K562 (cell line): Measurements from ENCODE around the gene MIEF2. TPM values are rescaled to one million over a fixed set of nuclear protein-coding genes. Genes with fewer than 3 reads are reported as not detected.

Source experiments
- ATAC-seq: fragments of 200-7000 bp; cut with Tn5 transposase; 3 replicates; pipeline ENCODE4 v1.9.1; 2020; ENCODE audit warnings: moderate library complexity
- BruUV-seq: library from RNA; stranded (reverse); fragments of 400-500 nt; replicated peaks from 2 replicates; lab custom pipeline; 2021; lab: Mats Ljungman, UMichigan
- CTCF ChIA-PET: fragments of 300-600 bp; formaldehyde crosslinking; extraction: SDS; loops from one replicate; lab custom pipeline; 2021; ENCODE audit warnings: low intra/inter-chr PET ratio; lab: Yijun Ruan, JAX
- POLR2A ChIA-PET: fragments of 300-600, 350-650 bp; sonication (Branson Sonifier 250); formaldehyde crosslinking; extraction: SDS; loops from one replicate; lab custom pipeline; 2021; ENCODE audit warnings: antibody characterized with exemption, inconsistent platforms; lab: Yijun Ruan, JAX
- DNase-seq, 4 experiments: peaks; one replicate each; pipeline versions ENCODE4 v3.0.0 to v3.0.0-alpha.2; 2011 to 2018; ENCODE audit warnings: low spot score in 3 of 4, mixed read lengths in 3 of 4; ENCODE audit errors: extremely low read depth in 1 of 4
- FAIRE-seq: peaks from 2 replicates; lab custom pipeline; 2011; peaks lifted over from hg19 to GRCh38; lab: Jason Lieb, UNC
- H2AFZ ChIP-seq: 2 replicates; pipeline ENCODE4 v1.6.0; 2011; ENCODE audit warnings: low read depth, low read length, control low read depth, inconsistent platforms
- H3K27ac ChIP-seq: fragments of 200-600 bp; 3 replicates; pipeline ENCODE4 v1.8.0; 2011; ENCODE audit warnings: low read depth, mild to moderate bottlenecking, control low read depth, inconsistent platforms, low read length, moderate library complexity, mixed read lengths; ENCODE audit errors: extremely low read depth
- H3K27me3 ChIP-seq, 2 experiments: fragments of 300-600 bp in 1 of 2; 2 replicates in 1 of 2; 3 replicates in 1 of 2; pipeline versions ENCODE4 v1.6.0 to v1.8.0; 2011; ENCODE audit warnings: inconsistent platforms in 2 of 2, low read length in 2 of 2, mild to moderate bottlenecking in 1 of 2, mixed read lengths in 1 of 2, moderate library complexity in 1 of 2; ENCODE audit not compliant: control insufficient read depth in 2 of 2, insufficient read depth in 2 of 2
- H3K36me3 ChIP-seq: fragments of 300-600 bp; 3 replicates; pipeline ENCODE4 v1.8.0; 2011; ENCODE audit warnings: mild to moderate bottlenecking, low read length, inconsistent platforms; ENCODE audit not compliant: control insufficient read depth, insufficient read depth
- H3K4me1 ChIP-seq, 2 experiments: fragments of 200-600 bp in 1 of 2; replicated peaks in 1 of 2; 2 replicates in 1 of 2; 3 replicates in 1 of 2; pipeline versions ENCODE4 v1.5.1 to v1.8.0; 2011; ENCODE audit warnings: inconsistent platforms in 2 of 2, low read length in 2 of 2, mild to moderate bottlenecking in 1 of 2, mixed read lengths in 1 of 2, moderate library complexity in 1 of 2; ENCODE audit not compliant: control insufficient read depth in 2 of 2, insufficient read depth in 2 of 2
- H3K4me2 ChIP-seq: 2 replicates; pipeline ENCODE4 v1.6.1; 2011; ENCODE audit warnings: low read length, control low read depth, inconsistent platforms, mixed read lengths; ENCODE audit not compliant: insufficient read depth
- H3K4me3 ChIP-seq: fragments of 200-600 bp; sonication (generic), shearing (Covaris generic); 2 replicates; pipeline ENCODE4 v1.5.1; 2016; ENCODE audit warnings: control low read depth, inconsistent platforms
- H3K79me2 ChIP-seq: fragments of 200-600 bp; 3 replicates; pipeline ENCODE4 v1.8.0; 2011; ENCODE audit warnings: low read length, inconsistent platforms; ENCODE audit not compliant: control insufficient read depth, insufficient read depth
- H3K9ac ChIP-seq, 2 experiments: 2 replicates each; pipeline versions ENCODE4 v1.6.0 to v1.6.1; 2011; ENCODE audit warnings: low read depth in 2 of 2, low read length in 2 of 2, control low read depth in 1 of 2, inconsistent platforms in 1 of 2, mild to moderate bottlenecking in 1 of 2, mixed read lengths in 1 of 2; ENCODE audit not compliant: insufficient read depth in 1 of 2
- H3K9me1 ChIP-seq: one replicate; pipeline ENCODE4 v1.6.0; 2011; ENCODE audit warnings: inconsistent platforms, mild to moderate bottlenecking, low read length, moderate library complexity; ENCODE audit not compliant: control insufficient read depth, insufficient read depth
- H3K9me3 ChIP-seq: replicated peaks from 2 replicates; pipeline ENCODE4 v1.5.1; 2011; ENCODE audit warnings: low read depth, low read length, inconsistent platforms; ENCODE audit not compliant: control insufficient read depth, insufficient read depth
- H4K20me1 ChIP-seq: replicated peaks from 2 replicates; pipeline ENCODE4 v1.6.1; 2011; ENCODE audit warnings: low read length, inconsistent platforms, mixed read lengths; ENCODE audit not compliant: control insufficient read depth, insufficient read depth
- NFATC3 ChIP-seq: fragments of 450-650 bp; IDR thresholded peaks from 2 replicates; pipeline ENCODE4 v1.6.1; 2017; ENCODE audit warnings: mild to moderate bottlenecking
- ZBTB17 ChIP-seq: fragments of 450-650 bp; formaldehyde crosslinking; IDR thresholded peaks from 2 replicates; pipeline ENCODE4 v1.4.0; 2020; ENCODE audit warnings: mild to moderate bottlenecking
- ZKSCAN3 ChIP-seq: fragments of 250-450 bp; sonication (Bioruptor Pico); IDR thresholded peaks from 2 replicates; pipeline ENCODE4 v1.4.0; 2020
- ZSCAN32 ChIP-seq: fragments of 450-650 bp; formaldehyde crosslinking; IDR thresholded peaks from 2 replicates; pipeline ENCODE4 v1.4.0; 2020; ENCODE audit warnings: mild to moderate bottlenecking, moderate library complexity
- WGBS: fragments of 100-300 bp; shearing (Covaris generic); methylation state at CpG from one replicate; pipeline ENCODE4 v1.1.6; 2016; ENCODE audit warnings: low coverage, mixed read lengths; ENCODE audit not compliant: insufficient coverage; ENCODE audit errors: missing lambda C conversion rate; 5-methylcytosine and 5-hydroxymethylcytosine counted together
- in situ Hi-C: fragments of 300-500 bp; cut with MboI; formaldehyde crosslinking; loops from 4 replicates; pipeline ENCODE4 v1.15.0; 2018; ENCODE audit warnings: inconsistent platforms, mixed read lengths
- intact Hi-C: fragments of 100-400 bp; cut with micrococcal nuclease; formaldehyde crosslinking; loops from 2 replicates; pipeline ENCODE4 v1.14.2; 2022
- polyA plus RNA-seq, 8 experiments: library from polyadenylated mRNA; depleted of rRNA in 4 of 8; stranded (reverse) in 5 of 8; unstranded in 3 of 8; fragments of >200 nt; fragmentation: Nextera tagmentation in 2 of 8; fragmentation: Illumina TruSeq in 1 of 8; extraction: Ambion mirVana in 2 of 8; extraction: Trizol in 1 of 8; gene quantifications; 2 replicates each; pipeline versions ENCODE4 v1.2.1 to v1.2.3, GENCODE V29; 2011 to 2014; ENCODE audit warnings: inconsistent platforms in 1 of 8, missing spikeins in 1 of 8
- total RNA-seq, 7 experiments: library from RNA; depleted of rRNA in 6 of 7; stranded (reverse); fragments of >200 nt in 6 of 7; fragmentation: Illumina TruSeq in 2 of 7; extraction: Trizol in 2 of 7; gene quantifications; 2 replicates each; pipeline versions ENCODE4 v1.2.1 to v1.2.3, GENCODE V29; 2011 to 2021; ENCODE audit warnings: low replicate concordance in 1 of 7
- TF ChIP-seq, protein P1 (sequence below): fragments of 250-450 bp; sonication (Bioruptor Pico); IDR thresholded peaks from 2 replicates; pipeline ENCODE4 v1.4.0; 2020
- TF ChIP-seq, protein P2 (sequence below): fragments of 150-350 bp; IDR thresholded peaks from 2 replicates; pipeline ENCODE4 v1.6.1; 2014; ENCODE audit warnings: low read depth, mild to moderate bottlenecking, low read length, borderline replicate concordance

The MIEF2 gene
- total and polyA plus RNA-seq, 9 of the 15 experiments (the other 6 are each of a cell fraction or from before 2014, with no cell fraction given) = 0.10 to 8.2 (median 2.4) TPM

DNA sequence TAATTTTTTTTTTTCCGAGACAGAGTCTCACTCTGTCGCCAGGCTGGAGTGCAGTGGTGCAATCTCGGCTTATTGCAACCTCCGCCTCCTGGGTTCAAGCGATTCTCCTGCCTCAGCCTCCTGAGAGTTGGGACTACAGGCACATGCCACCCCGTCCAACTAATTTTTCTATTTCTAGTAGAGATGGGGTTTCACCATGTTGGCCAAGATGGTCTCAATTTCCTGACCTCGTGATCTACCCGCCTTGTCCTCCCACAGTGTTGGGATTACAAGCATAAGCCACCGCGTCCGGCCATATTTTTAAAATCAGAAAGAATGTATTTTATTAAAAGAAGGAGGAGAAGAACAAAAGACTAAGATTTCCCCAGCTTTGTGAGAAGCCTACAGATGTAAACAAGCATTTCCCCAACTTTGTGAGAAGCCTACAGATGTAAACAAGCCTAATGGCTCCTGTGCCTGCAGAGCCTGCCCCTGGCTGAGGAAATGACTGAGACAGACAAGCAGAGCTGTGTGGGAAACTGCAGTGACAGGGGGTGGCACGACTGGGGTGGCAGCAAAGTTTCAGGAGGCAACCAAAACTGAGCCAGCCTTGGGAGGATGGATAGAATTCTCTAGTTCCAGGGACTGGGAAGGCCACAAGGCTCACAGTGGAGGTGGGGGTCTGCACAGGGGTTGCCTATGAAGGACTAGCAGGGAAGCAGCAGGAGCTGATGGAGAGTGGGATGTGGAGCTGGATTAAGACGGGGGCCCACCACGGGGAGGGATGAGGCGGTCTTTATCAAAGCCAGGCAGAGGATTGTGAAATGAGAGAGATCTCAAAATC is 31.5 kb downstream of the MIEF2 start:
- no peak overlapping the region for H3K4me3 ChIP-seq
- H3K4me1 ChIP-seq = no peaks in the 10 kb centered on the region
- H3K9ac ChIP-seq = no peak overlapping the region
- ChIA-PET POLR2A (interaction anchor here (1.5 kb wide), 1 partner anchor 10 kb away, joined by 5 read pairs; no protein-coding TSS in a partner anchor), CTCF (no interaction called here)
- no TSS peak for BruUV-seq
- no peak for FAIRE-seq
- H4K20me1 ChIP-seq = no peaks in the 10 kb centered on the region
- no peak overlapping the region for H3K27ac ChIP-seq
- H3K4me2 ChIP-seq = no peak overlapping the region
- no peaks in the 10 kb centered on the region for H3K9me3 ChIP-seq
- no peak for ATAC-seq
- intact Hi-C loops = no loop called here
- DNase-seq = no peak
- no peaks in the 10 kb centered on the region for H3K9me1 ChIP-seq
- in situ Hi-C loops = no loop called here
- no peaks in the 10 kb centered on the region for H3K27me3 ChIP-seq
- no peaks in the 10 kb centered on the region for H3K79me2 ChIP-seq
- H2AFZ ChIP-seq = no peak overlapping the region
- peaks cover 63% of the 10 kb centered on the region; the same call in 2 of the 3 replicates for H3K36me3 ChIP-seq
- WGBS = 92% methylated on average over 12 of the region's 15 CpGs
- TF ChIP-seq ZBTB17 (no peak), ZKSCAN3 (CRISPR knock-in tag) (no peak), NFATC3 (no peak), ZSCAN32 (CRISPR knock-in tag) (no peak)
- TF ChIP-seq, protein P1, sequence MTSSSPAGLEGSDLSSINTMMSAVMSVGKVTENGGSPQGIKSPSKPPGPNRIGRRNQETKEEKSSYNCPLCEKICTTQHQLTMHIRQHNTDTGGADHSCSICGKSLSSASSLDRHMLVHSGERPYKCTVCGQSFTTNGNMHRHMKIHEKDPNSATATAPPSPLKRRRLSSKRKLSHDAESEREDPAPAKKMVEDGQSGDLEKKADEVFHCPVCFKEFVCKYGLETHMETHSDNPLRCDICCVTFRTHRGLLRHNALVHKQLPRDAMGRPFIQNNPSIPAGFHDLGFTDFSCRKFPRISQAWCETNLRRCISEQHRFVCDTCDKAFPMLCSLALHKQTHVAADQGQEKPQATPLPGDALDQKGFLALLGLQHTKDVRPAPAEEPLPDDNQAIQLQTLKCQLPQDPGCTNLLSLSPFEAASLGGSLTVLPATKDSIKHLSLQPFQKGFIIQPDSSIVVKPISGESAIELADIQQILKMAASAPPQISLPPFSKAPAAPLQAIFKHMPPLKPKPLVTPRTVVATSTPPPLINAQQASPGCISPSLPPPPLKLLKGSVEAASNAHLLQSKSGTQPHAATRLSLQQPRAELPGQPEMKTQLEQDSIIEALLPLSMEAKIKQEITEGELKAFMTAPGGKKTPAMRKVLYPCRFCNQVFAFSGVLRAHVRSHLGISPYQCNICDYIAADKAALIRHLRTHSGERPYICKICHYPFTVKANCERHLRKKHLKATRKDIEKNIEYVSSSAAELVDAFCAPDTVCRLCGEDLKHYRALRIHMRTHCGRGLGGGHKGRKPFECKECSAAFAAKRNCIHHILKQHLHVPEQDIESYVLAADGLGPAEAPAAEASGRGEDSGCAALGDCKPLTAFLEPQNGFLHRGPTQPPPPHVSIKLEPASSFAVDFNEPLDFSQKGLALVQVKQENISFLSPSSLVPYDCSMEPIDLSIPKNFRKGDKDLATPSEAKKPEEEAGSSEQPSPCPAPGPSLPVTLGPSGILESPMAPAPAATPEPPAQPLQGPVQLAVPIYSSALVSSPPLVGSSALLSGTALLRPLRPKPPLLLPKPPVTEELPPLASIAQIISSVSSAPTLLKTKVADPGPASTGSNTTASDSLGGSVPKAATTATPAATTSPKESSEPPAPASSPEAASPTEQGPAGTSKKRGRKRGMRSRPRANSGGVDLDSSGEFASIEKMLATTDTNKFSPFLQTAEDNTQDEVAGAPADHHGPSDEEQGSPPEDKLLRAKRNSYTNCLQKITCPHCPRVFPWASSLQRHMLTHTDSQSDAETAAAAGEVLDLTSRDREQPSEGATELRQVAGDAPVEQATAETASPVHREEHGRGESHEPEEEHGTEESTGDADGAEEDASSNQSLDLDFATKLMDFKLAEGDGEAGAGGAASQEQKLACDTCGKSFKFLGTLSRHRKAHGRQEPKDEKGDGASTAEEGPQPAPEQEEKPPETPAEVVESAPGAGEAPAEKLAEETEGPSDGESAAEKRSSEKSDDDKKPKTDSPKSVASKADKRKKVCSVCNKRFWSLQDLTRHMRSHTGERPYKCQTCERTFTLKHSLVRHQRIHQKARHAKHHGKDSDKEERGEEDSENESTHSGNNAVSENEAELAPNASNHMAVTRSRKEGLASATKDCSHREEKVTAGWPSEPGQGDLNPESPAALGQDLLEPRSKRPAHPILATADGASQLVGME (CRISPR knock-in tag) = no peak
- TF ChIP-seq, protein P2, sequence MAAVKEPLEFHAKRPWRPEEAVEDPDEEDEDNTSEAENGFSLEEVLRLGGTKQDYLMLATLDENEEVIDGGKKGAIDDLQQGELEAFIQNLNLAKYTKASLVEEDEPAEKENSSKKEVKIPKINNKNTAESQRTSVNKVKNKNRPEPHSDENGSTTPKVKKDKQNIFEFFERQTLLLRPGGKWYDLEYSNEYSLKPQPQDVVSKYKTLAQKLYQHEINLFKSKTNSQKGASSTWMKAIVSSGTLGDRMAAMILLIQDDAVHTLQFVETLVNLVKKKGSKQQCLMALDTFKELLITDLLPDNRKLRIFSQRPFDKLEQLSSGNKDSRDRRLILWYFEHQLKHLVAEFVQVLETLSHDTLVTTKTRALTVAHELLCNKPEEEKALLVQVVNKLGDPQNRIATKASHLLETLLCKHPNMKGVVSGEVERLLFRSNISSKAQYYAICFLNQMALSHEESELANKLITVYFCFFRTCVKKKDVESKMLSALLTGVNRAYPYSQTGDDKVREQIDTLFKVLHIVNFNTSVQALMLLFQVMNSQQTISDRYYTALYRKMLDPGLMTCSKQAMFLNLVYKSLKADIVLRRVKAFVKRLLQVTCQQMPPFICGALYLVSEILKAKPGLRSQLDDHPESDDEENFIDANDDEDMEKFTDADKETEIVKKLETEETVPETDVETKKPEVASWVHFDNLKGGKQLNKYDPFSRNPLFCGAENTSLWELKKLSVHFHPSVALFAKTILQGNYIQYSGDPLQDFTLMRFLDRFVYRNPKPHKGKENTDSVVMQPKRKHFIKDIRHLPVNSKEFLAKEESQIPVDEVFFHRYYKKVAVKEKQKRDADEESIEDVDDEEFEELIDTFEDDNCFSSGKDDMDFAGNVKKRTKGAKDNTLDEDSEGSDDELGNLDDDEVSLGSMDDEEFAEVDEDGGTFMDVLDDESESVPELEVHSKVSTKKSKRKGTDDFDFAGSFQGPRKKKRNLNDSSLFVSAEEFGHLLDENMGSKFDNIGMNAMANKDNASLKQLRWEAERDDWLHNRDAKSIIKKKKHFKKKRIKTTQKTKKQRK = no peak
